DMS153 treated with DMSO at 0.1 percent for 48 hours (cell line): Measurements from ENCODE around the gene IL3.

Experiments
- DNase-seq: peaks from one replicate; lab custom pipeline; 2025; ENCODE audit not compliant: unreplicated experiment; lab: John Stamatoyannopoulos, UW

The IL3 gene

GRCh38 chr5:132072070-132072469 lies 11.6 kb downstream of the IL3 start:
- DNase-seq = no peak

GRCh38 chr5:132072528-132072927 lies 12.1 kb downstream of the IL3 start:
- no peak for DNase-seq

GRCh38 chr5:132073231-132074013 lies 13.0 kb downstream of the IL3 start, which contains the start of gene CSF2:
CSF2 (plus strand) TSS chr5:132073789; CDS start chr5:132073824, 35 bp downstream.
- DNase-seq = no peak

GRCh38 chr5:132074091-132074771 lies 13.8 kb downstream of the IL3 start:
- no peak for DNase-seq

GRCh38 chr5:132074772-132075718 lies 14.6 kb downstream of the IL3 start:
- DNase-seq = no peak

- no peak for DNase-seq
These were observed 15.2 kb downstream of the IL3 start for GRCh38 chr5:132075719-132076077.

- DNase-seq = no peak
These were observed 15.9 kb downstream of the IL3 start for GRCh38 chr5:132076202-132076830.

GRCh38 chr5:132076983-132077382 lies 16.5 kb downstream of the IL3 start:
- no peak for DNase-seq

- no peak for DNase-seq
These were observed 18.6 kb downstream of the IL3 start for GRCh38 chr5:132079081-132079480.

GRCh38 chr5:132079619-132080018 lies 19.2 kb downstream of the IL3 start:
- DNase-seq = no peak

- no peak for DNase-seq
These were observed 20.1 kb downstream of the IL3 start for GRCh38 chr5:132080595-132080994.

GRCh38 chr5:132081458-132081857 lies 21.0 kb downstream of the IL3 start:
- DNase-seq = no peak

GRCh38 chr5:132082329-132083023 lies 22.0 kb downstream of the IL3 start:
- no peak for DNase-seq

GRCh38 chr5:132083071-132083678 lies 22.7 kb downstream of the IL3 start:
- DNase-seq = no peak

- no peak for DNase-seq
These were observed 25.2 kb downstream of the IL3 start for GRCh38 chr5:132085686-132086085.

GRCh38 chr5:132086277-132086794 lies 25.9 kb downstream of the IL3 start:
- peak; percentile 3 for DNase-seq

GRCh38 chr5:132087176-132087575 lies 26.7 kb downstream of the IL3 start:
- no peak for DNase-seq

- DNase-seq = no peak
These were observed 27.2 kb downstream of the IL3 start for GRCh38 chr5:132087661-132088060.

GRCh38 chr5:132089363-132089762 lies 28.9 kb downstream of the IL3 start:
- no peak for DNase-seq

GRCh38 chr5:132090107-132090506 lies 29.7 kb downstream of the IL3 start:
- DNase-seq = no peak
